Omental fat pad (tissue), 4 donors: ENCODE measurements around the gene LTA4H. TPM values are rescaled to one million over a fixed set of nuclear protein-coding genes. Genes with fewer than 3 reads are reported as not detected.
A peak's percentile ranks its signal among the peaks of the same experiment; 100 is the strongest.

Experiments used
- ATAC-seq: fragments of 150-250 bp; one replicate; pipeline ENCODE4 v1.9.1; 2016; ENCODE audit warnings: mild to moderate bottlenecking, moderate library complexity; ENCODE audit not compliant: low FRiP score
- DNase-seq: peaks from one replicate; pipeline ENCODE4 v3.0.0-alpha.2; 2019; ENCODE audit warnings: low spot score
- CTCF ChIP-seq, 3 donors: fragments of 450-650 bp; IDR thresholded peaks; one replicate each; pipeline ENCODE4 v1.5.1; 2016 to 2017; ENCODE audit warnings: antibody characterized with exemption in 3 of 3, mild to moderate bottlenecking in 3 of 3, moderate library complexity in 2 of 3
- total RNA-seq, 4 donors: library from RNA; depleted of rRNA; stranded (reverse); fragments of >200 nt; gene quantifications; one replicate each; pipeline ENCODE4 v1.1.0, GENCODE V29; 2016

Gene LTA4H
- total RNA-seq: 10 to 100 TPM; 60.8 to 77.8 (median 70.0) TPM

- DNase-seq (peak; percentile 96), ATAC-seq (peak; percentile 97)
Observed at GRCh38 chr12:96035283-96036236, at the start of gene LTA4H. LTA4H (minus strand) TSS chr12:96035587; CDS start chr12:96035519, 68 bp downstream.

GRCh38 chr12:96084624-96085023 is 49.2 kb upstream of the LTA4H start:
- TF ChIP-seq CTCF (IDR thresholded peaks at IDR 0.05): no peak
- ATAC-seq (no peak), DNase-seq (no peak)

More at GRCh38 chr12:96035283-96036236, at the start of gene LTA4H:
- TF ChIP-seq CTCF (IDR thresholded peaks at IDR 0.05): no peak

- no peak for TF ChIP-seq CTCF (IDR thresholded peaks at IDR 0.05)
- ATAC-seq: no peak
- no peak for DNase-seq
Observed at GRCh38 chr12:96083020-96083719, 47.8 kb upstream of the LTA4H start.

- no peak for DNase-seq
- ATAC-seq: no peak
- TF ChIP-seq CTCF (IDR thresholded peaks at IDR 0.05): no peak
Observed at GRCh38 chr12:96081596-96081995, 46.2 kb upstream of the LTA4H start.

- no peak for DNase-seq
- TF ChIP-seq CTCF (IDR thresholded peaks at IDR 0.05): no peak
- ATAC-seq: peak; percentile 68
Observed at GRCh38 chr12:96078231-96079135, 43.1 kb upstream of the LTA4H start.

- ATAC-seq (no peak), DNase-seq (no peak)
- no peak for TF ChIP-seq CTCF (IDR thresholded peaks at IDR 0.05)
Observed at GRCh38 chr12:96077081-96077480, 41.7 kb upstream of the LTA4H start.
